HuH-7.5 (cell line): Measurements from ENCODE around the gene COPG1.

Experiments used
- DNase-seq: peaks from one replicate; pipeline ENCODE4 v3.0.0; 2011; ENCODE audit warnings: low spot score

Gene COPG1

GRCh38 chr3:129314386-129315222, 65.2 kb downstream of the COPG1 start:
- DNase-seq = peak; percentile 95

- DNase-seq = peak; percentile 50
These were observed 66.0 kb downstream of the COPG1 start for GRCh38 chr3:129315223-129315997.

GRCh38 chr3:129315998-129316247, 66.5 kb downstream of the COPG1 start:
- DNase-seq = no peak

- peak; percentile 95 for DNase-seq
These were observed 67.0 kb downstream of the COPG1 start for GRCh38 chr3:129316248-129317013.

- DNase-seq = peak; percentile 31
These were observed 67.8 kb downstream of the COPG1 start for GRCh38 chr3:129317014-129317771.

GRCh38 chr3:129317848-129318247, 68.4 kb downstream of the COPG1 start:
- DNase-seq = no peak

GRCh38 chr3:129318921-129319320, 69.5 kb downstream of the COPG1 start:
- no peak for DNase-seq

- no peak for DNase-seq
These were observed 70.9 kb downstream of the COPG1 start for GRCh38 chr3:129320261-129320660.

- no peak for DNase-seq
These were observed 71.5 kb downstream of the COPG1 start for GRCh38 chr3:129320825-129321487.

- no peak for DNase-seq
These were observed 72.5 kb downstream of the COPG1 start for GRCh38 chr3:129321887-129322286.

- DNase-seq = peak; percentile 80
These were observed 74.4 kb downstream of the COPG1 start for GRCh38 chr3:129323651-129324294.

GRCh38 chr3:129324855-129325254, 75.4 kb downstream of the COPG1 start:
- no peak for DNase-seq

GRCh38 chr3:129325383-129325782, 76.0 kb downstream of the COPG1 start:
- no peak for DNase-seq

GRCh38 chr3:129326138-129326537, 76.7 kb downstream of the COPG1 start:
- no peak for DNase-seq

- no peak for DNase-seq
These were observed 77.2 kb downstream of the COPG1 start for GRCh38 chr3:129326595-129326994.
